ENCODE data around the gene EPB41L5. TPM values are rescaled to one million over a fixed set of nuclear protein-coding genes. Genes with fewer than 3 reads are reported as not detected.
A peak's percentile ranks its signal among the peaks of the same experiment; 100 is the strongest.

The EPB41L5 gene
- total and polyA plus RNA-seq, 12 donors = 3.8 to 18.8 (median 13.1) TPM

GRCh38 chr2:120005834-120006521, 6.9 kb upstream of the EPB41L5 start:
- 93 to 94% methylated on average over 11 of the region's 11 CpGs for WGBS, 2 donors
- Histone ChIP-seq H3K4me3 (no peak overlapping the region), H3K9me3 (no peaks in the 10 kb centered on the region), H3K4me1 (no peaks in the 10 kb centered on the region), H3K27ac (no peak overlapping the region), H3K36me3 (no peaks in the 10 kb centered on the region), H3K27me3 (no peaks in the 10 kb centered on the region)
- no peak for TF ChIP-seq CTCF (IDR thresholded peaks at IDR 0.05)
- intact Hi-C loops (cut with DNase I) = no loop called here
- ATAC-seq (no peak), DNase-seq (no peak)

- H3K36me3 ChIP-seq = no peaks in the 10 kb centered on the region
- intact Hi-C loops (cut with DNase I) = no loop called here
Measured at GRCh38 chr2:120007851-120008250, 5.0 kb upstream of the EPB41L5 start.

GRCh38 chr2:120012363-120012762, 514 bp upstream of the EPB41L5 start:
- no peaks in the 10 kb centered on the region for H3K9me3 ChIP-seq
- peak overlapping the region; percentile 57 to 98 (median 94) for H3K4me3 ChIP-seq
- no peak for TF ChIP-seq CTCF (IDR thresholded peaks at IDR 0.05)
- H3K27ac ChIP-seq = peak overlapping the region in 8 of 10 donors; percentile 80 to 90 (median 86)
- no peaks in the 10 kb centered on the region for H3K36me3 ChIP-seq
- H3K27me3 ChIP-seq = peaks cover 0 to 9% (median 0%) of the 10 kb centered on the region in 7 donors
- WGBS, 2 donors = 31 to 32% methylated on average over 8 of the region's 8 CpGs
- peaks cover 0 to 26% (median 7%) of the 10 kb centered on the region in 9 donors for H3K4me1 ChIP-seq
- ATAC-seq (no peak), DNase-seq (no peak)
- intact Hi-C loops (cut with DNase I) = loop anchor here in 1 of 10 donors (10.0 kb wide), 2 partner anchors 162 to 258 kb away; partner anchors contain the start of gene PTPN4

More at GRCh38 chr2:120007851-120008250, 5.0 kb upstream of the EPB41L5 start:
- no peak overlapping the region for H3K4me3 ChIP-seq
- no peaks in the 10 kb centered on the region for H3K9me3 ChIP-seq
- ATAC-seq (no peak), DNase-seq (no peak)
- TF ChIP-seq CTCF (IDR thresholded peaks at IDR 0.05) = no peak
- peaks cover 0 to 12% (median 6%) of the 10 kb centered on the region in 9 donors for H3K4me1 ChIP-seq
- 87 to 93% methylated on average over 4 of the region's 4 CpGs for WGBS, 2 donors
- H3K27me3 ChIP-seq = no peaks in the 10 kb centered on the region
- no peak overlapping the region for H3K27ac ChIP-seq

GRCh38 chr2:120013597-120014223, 833 bp downstream of the EPB41L5 start:
- Histone ChIP-seq H3K4me1 (peaks cover 0 to 26% (median 7%) of the 10 kb centered on the region in 9 donors), H3K27me3 (peaks cover 0 to 9% (median 0%) of the 10 kb centered on the region in 7 donors), H3K27ac (peak overlapping the region; percentile 70 to 90 (median 86)), H3K36me3 (no peaks in the 10 kb centered on the region), H3K4me3 (peak overlapping the region; percentile 57 to 98 (median 94)), H3K9me3 (no peaks in the 10 kb centered on the region)
- 25 to 29% methylated on average over 17 of the region's 17 CpGs for WGBS, 2 donors
- ATAC-seq (peak in 1 of 8 donors; percentile 9), DNase-seq (peak; percentile 12 to 27)
- no peak for TF ChIP-seq CTCF (IDR thresholded peaks at IDR 0.05)
- intact Hi-C loops (cut with DNase I) = loop anchor here in 1 of 10 donors (10.0 kb wide), 2 partner anchors 161 to 259 kb away; partner anchors contain the start of gene PTPN4

All from heart right ventricle (tissue), 16 donors.